ENCODE results near the gene TRIM8.

GRCh38 chr10:102619281-102619981, 24.8 kb upstream of the TRIM8 start:
- no peak for TF ChIP-seq RFX5 (IDR thresholded peaks at IDR 0.05; ENCODE audit: low read depth, low read length)
- no peak for TF ChIP-seq CTCF (IDR thresholded peaks at IDR 0.05 in 2 of 3, conservative IDR thresholded peaks at IDR 0.05 in 1 of 3; ENCODE audit: insufficient read depth in 2 of 3, low read depth in 1 of 3, low read length in 3 of 3)
- TF ChIP-seq HOMEZ (CRISPR knock-in tag; IDR thresholded peaks at IDR 0.05): no peak
- no peak for TF ChIP-seq STAT6 (CRISPR knock-in tag; IDR thresholded peaks at IDR 0.05)
- TF ChIP-seq HDAC2 (IDR thresholded peaks at IDR 0.05): no peak
- TF ChIP-seq NR4A1 (CRISPR knock-in tag; IDR thresholded peaks at IDR 0.05): no peak
- TF ChIP-seq NR4A1 (tag; IDR thresholded peaks at IDR 0.05): no peak
- TF ChIP-seq CHD4 (IDR thresholded peaks at IDR 0.05; ENCODE audit: insufficient read depth, insufficient replicate concordance, low read depth, low read length, poor library complexity, severe bottlenecking): no peak
- TF ChIP-seq TCF7L2 (IDR thresholded peaks at IDR 0.05; ENCODE audit: low read depth, low read length): no peak
- TF ChIP-seq ZNF274 (IDR thresholded peaks at IDR 0.05; ENCODE audit: borderline replicate concordance, low read depth, low read length): no peak
- TF ChIP-seq TEAD1 (CRISPR knock-in tag; IDR thresholded peaks at IDR 0.05): no peak
- no peak for TF ChIP-seq ZBED1 (IDR thresholded peaks at IDR 0.05)
